Heart left ventricle (tissue), 13 donors: ENCODE data around the gene MAGI2.

Source experiments
- POLR2A ChIP-seq, 2 donors: fragments of 450-650 bp; IDR thresholded peaks; one replicate each; pipeline ENCODE4 v1.6.1; 2017; ENCODE audit warnings: antibody characterized with exemption in 2 of 2, mild to moderate bottlenecking in 2 of 2, moderate library complexity in 2 of 2
- TF ChIP-seq, protein P1 (sequence below), 12 donors: fragments of 200-600 bp; sonication (generic) in 4 of 12; IDR thresholded peaks; one replicate each; pipeline versions ENCODE4 v1.5.0 to v1.8.0; 2018 to 2022; ENCODE audit warnings: antibody characterized with exemption in 12 of 12, mild to moderate bottlenecking in 5 of 12
- donor health status: ischemic (EF 13 %, LVEDD 7.1; RV severe dilation, severe dysfunction).
- donor health status: DM: no; HTN: yes; CAD: no.
- donor health status: DM: no; HTN: no; CAD: no.
- donor health status: ischemic (EF 25% LVEDD 6.9; RV normal size, moderate dysfunction).
- donor health status: ischemic (EF 25% LVEDD 5.7; RV mildly dilated, moderate dysfunction).
- donor health status: ischemic (EF 35%, LVEDD 5.7; RV mildly dilated, moderate dysfunction).
- donor health status: nonischemic (EF 11% LVEDD 7.7; RV severe dilation, severe dysfunction).
- donor health status: DM: yes; HTN: yes; CAD: no.
- donor health status: PGD.
- donor health status: ischemic (EF 29% LVEDD 5.4; RV normal size, mild dysfunction).
- donor health status: nonischemic (EF 23%, LVEDD 6.1; RV moderate dilation, normal function).

DNA sequence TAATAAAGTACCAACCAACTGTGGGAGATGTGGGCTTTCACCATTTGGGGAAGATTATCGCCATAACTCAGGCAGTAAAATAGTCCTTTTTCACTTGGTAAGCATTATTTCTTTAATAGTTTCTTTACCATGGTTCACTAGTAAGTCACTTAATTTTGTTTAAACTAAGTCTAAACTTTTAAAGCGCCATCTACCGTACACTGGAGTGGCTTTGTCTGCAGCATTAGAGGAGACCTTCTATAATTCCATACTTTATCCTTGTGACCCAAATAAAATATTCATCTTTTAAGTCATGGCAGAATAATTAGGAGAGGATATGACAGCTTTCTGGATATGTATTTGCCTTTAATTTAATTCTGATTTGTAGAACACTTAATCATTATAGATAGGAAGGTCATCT, 468.0 kb downstream of the MAGI2 start:
- TF ChIP-seq, protein P1, sequence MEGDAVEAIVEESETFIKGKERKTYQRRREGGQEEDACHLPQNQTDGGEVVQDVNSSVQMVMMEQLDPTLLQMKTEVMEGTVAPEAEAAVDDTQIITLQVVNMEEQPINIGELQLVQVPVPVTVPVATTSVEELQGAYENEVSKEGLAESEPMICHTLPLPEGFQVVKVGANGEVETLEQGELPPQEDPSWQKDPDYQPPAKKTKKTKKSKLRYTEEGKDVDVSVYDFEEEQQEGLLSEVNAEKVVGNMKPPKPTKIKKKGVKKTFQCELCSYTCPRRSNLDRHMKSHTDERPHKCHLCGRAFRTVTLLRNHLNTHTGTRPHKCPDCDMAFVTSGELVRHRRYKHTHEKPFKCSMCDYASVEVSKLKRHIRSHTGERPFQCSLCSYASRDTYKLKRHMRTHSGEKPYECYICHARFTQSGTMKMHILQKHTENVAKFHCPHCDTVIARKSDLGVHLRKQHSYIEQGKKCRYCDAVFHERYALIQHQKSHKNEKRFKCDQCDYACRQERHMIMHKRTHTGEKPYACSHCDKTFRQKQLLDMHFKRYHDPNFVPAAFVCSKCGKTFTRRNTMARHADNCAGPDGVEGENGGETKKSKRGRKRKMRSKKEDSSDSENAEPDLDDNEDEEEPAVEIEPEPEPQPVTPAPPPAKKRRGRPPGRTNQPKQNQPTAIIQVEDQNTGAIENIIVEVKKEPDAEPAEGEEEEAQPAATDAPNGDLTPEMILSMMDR (IDR thresholded peaks at IDR 0.05) = no peak
- no peak for TF ChIP-seq POLR2A (IDR thresholded peaks at IDR 0.05)
